Kidney (tissue), 14 donors: ENCODE data around the gene BMP4. TPM values are rescaled to one million over a fixed set of nuclear protein-coding genes. Genes with fewer than 3 reads are reported as not detected.

ENCODE experiments used
- DNase-seq, 5 donors: peaks; one replicate each; pipeline ENCODE4 v3.0.0-alpha.2; 2013 to 2020
- FAIRE-seq: peaks from 2 replicates; lab custom pipeline; 2012; peaks lifted over from hg19 to GRCh38; lab: Jason Lieb, UNC
- H3K27ac ChIP-seq, 2 donors: one replicate each; pipeline ENCODE4 v1.7.0; 2013; ENCODE audit warnings: low read depth in 2 of 2, low read length in 2 of 2, inconsistent platforms in 1 of 2
- H3K27me3 ChIP-seq: one replicate; pipeline ENCODE4 v1.7.1; 2013; ENCODE audit warnings: low read length, inconsistent platforms; ENCODE audit not compliant: control insufficient read depth, insufficient read depth
- H3K36me3 ChIP-seq, 3 donors: one replicate each; pipeline versions ENCODE4 v1.7.0 to v1.7.1; 2013; ENCODE audit warnings: low read length in 3 of 3, control low read depth in 1 of 3, inconsistent platforms in 1 of 3; ENCODE audit not compliant: insufficient read depth in 3 of 3, control insufficient read depth in 2 of 3
- H3K4me1 ChIP-seq, 3 donors: one replicate each; pipeline versions ENCODE4 v1.7.0 to v1.7.1; 2013; ENCODE audit warnings: low read length in 3 of 3, inconsistent platforms in 1 of 3, low read depth in 1 of 3; ENCODE audit not compliant: control insufficient read depth in 2 of 3, insufficient read depth in 2 of 3
- H3K4me3 ChIP-seq, 3 donors: one replicate each; pipeline versions ENCODE4 v1.7.0 to v1.8.1; 2013; ENCODE audit warnings: low read length in 3 of 3, control low read depth in 1 of 3, inconsistent platforms in 1 of 3
- H3K9ac ChIP-seq, 3 donors: one replicate each; pipeline versions ENCODE4 v1.7.0 to v1.7.1; 2013; ENCODE audit warnings: low read length in 3 of 3, control low read depth in 1 of 3, inconsistent platforms in 1 of 3
- H3K9me3 ChIP-seq, 3 donors: one replicate each; pipeline versions ENCODE4 v1.7.0 to v1.7.1; 2013; ENCODE audit warnings: low read length in 3 of 3, control low read depth in 1 of 3, inconsistent platforms in 1 of 3; ENCODE audit not compliant: control insufficient read depth in 2 of 3, insufficient read depth in 1 of 3
- intact Hi-C: fragments of 100-400 bp; cut with DNase I; formaldehyde crosslinking; loops from one replicate; pipeline ENCODE4 v1.11.1; 2022
- polyA plus RNA-seq: library from polyadenylated mRNA; stranded (reverse); fragments of 350-450 nt; fragmentation: Illumina TruSeq; extraction: RNeasy Lipid Tissue Mini Kit (QIAGEN cat#74804); gene quantifications from one replicate; pipeline ENCODE4 v1.2.3, GENCODE V29; 2014; ENCODE audit warnings: low read depth, low replicate concordance; ENCODE audit not compliant: insufficient read depth
- total RNA-seq: library from RNA; stranded (reverse); fragmentation: NEBNext Ultra II Directional; extraction: Animal tissue kit (Norgen Biotek cat#: 25700); gene quantifications from one replicate; pipeline ENCODE4 v1.2.1, GENCODE V29; 2021
- TF ChIP-seq, protein P1 (sequence below): IDR thresholded peaks from 3 replicates; pipeline ENCODE4 v1.5.1; 2012; ENCODE audit warnings: mild to moderate bottlenecking, moderate library complexity, borderline replicate concordance; ENCODE audit not compliant: insufficient read depth; ENCODE audit errors: extremely low read depth
- donor health status: control.
- donor health status: control.
- donor health status: control.
- donor health status: control.
- donor health status: control.
- donor health status: DM: yes; HTN: yes; CAD: no.
- donor health status: Normal renal cell carcinoma (clear cell type).

Gene BMP4
- total and polyA plus RNA-seq, 2 donors from 2014 or later = 9.9 to 11.2 TPM

DNA sequence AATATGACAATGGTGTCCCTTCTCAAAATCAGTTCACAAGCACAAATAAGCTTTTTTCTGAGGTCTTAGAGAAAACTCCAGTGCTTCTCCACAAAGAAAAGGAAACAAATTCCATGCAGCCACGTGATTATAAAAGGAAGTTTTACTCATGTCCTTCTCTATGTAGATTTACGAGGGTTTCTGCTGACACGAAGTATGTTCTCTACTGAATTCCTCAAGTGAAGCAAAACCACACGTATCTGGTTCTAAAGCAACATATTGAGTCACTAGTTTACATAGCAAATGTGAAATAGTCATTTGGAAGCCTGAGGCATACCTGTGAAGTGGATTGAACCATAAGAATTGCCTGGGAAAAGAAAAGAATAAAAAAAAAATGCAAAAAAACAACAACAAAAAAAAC lies 31.9 kb downstream of the BMP4 start:
- FAIRE-seq = no peak
- DNase-seq = peak in 2 of 5 donors; percentile 68 to 79
- TF ChIP-seq, protein P1, sequence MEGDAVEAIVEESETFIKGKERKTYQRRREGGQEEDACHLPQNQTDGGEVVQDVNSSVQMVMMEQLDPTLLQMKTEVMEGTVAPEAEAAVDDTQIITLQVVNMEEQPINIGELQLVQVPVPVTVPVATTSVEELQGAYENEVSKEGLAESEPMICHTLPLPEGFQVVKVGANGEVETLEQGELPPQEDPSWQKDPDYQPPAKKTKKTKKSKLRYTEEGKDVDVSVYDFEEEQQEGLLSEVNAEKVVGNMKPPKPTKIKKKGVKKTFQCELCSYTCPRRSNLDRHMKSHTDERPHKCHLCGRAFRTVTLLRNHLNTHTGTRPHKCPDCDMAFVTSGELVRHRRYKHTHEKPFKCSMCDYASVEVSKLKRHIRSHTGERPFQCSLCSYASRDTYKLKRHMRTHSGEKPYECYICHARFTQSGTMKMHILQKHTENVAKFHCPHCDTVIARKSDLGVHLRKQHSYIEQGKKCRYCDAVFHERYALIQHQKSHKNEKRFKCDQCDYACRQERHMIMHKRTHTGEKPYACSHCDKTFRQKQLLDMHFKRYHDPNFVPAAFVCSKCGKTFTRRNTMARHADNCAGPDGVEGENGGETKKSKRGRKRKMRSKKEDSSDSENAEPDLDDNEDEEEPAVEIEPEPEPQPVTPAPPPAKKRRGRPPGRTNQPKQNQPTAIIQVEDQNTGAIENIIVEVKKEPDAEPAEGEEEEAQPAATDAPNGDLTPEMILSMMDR = no peak

DNA sequence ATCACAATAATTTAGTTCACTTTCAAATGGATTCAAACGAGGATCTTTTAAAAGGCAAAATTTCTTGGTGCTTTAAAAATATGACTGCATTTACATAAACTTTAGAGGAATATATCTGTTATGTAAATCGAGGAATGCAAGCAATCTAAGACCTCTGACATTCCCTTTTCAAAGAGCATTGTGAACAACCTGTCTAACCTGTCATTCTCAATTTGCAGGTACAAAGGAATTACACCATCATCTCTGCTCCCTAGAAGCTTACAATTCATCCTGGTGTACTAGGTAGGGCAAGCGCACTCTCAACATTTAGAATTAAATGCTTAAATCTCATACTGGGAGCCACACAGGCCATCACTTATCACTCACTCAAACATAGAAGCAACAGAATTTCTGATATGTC lies 35.6 kb downstream of the BMP4 start:
- FAIRE-seq = no peak
- no peaks in the 10 kb centered on the region for H3K27me3 ChIP-seq
- no peaks in the 10 kb centered on the region for H3K9me3 ChIP-seq
- H3K4me3 ChIP-seq = no peak overlapping the region
- intact Hi-C loops = no loop called here
- DNase-seq = no peak
- H3K9ac ChIP-seq = no peak overlapping the region
- H3K27ac ChIP-seq = no peak overlapping the region
- H3K4me1 ChIP-seq = peaks cover 0 to 2% (median 0%) of the 10 kb centered on the region in 3 donors
- H3K36me3 ChIP-seq = no peaks in the 10 kb centered on the region
- TF ChIP-seq, protein P1 = no peak

More for the DNA sequence above, 31.9 kb downstream of the BMP4 start:
- Histone ChIP-seq H3K36me3 (no peaks in the 10 kb centered on the region), H3K4me1 (peaks cover 0 to 2% (median 0%) of the 10 kb centered on the region in 3 donors), H3K27me3 (no peaks in the 10 kb centered on the region), H3K9me3 (no peaks in the 10 kb centered on the region), H3K4me3 (no peak overlapping the region), H3K27ac (no peak overlapping the region), H3K9ac (no peak overlapping the region)
- intact Hi-C loops = no loop called here

DNA sequence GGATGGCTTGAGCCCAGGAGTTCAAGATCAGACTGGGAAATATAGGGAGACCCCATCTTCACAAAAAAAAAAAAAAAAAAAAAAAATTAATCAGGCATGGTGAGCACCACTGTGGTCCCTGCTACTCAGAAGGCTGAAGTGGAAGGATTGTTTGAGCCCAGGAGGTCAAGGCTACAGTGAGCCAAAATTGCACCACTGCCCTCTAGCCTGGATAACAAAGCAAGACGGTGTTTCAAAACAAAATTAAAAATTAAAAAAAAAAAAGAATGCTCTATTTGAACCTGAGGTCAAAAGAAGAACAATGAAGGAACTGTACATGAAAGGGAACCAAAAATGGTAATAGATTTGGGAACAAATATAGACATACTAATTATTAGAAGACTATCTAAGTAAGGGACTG lies 40.4 kb downstream of the BMP4 start:
- FAIRE-seq = no peak
- H3K9me3 ChIP-seq = no peaks in the 10 kb centered on the region
- no peak overlapping the region for H3K27ac ChIP-seq
- no peak overlapping the region for H3K4me3 ChIP-seq
- no peaks in the 10 kb centered on the region for H3K4me1 ChIP-seq
- no peaks in the 10 kb centered on the region for H3K36me3 ChIP-seq
- intact Hi-C loops = no loop called here
- H3K27me3 ChIP-seq = no peaks in the 10 kb centered on the region
- no peak for DNase-seq
- no peak overlapping the region for H3K9ac ChIP-seq
- TF ChIP-seq, protein P1 = no peak

DNA sequence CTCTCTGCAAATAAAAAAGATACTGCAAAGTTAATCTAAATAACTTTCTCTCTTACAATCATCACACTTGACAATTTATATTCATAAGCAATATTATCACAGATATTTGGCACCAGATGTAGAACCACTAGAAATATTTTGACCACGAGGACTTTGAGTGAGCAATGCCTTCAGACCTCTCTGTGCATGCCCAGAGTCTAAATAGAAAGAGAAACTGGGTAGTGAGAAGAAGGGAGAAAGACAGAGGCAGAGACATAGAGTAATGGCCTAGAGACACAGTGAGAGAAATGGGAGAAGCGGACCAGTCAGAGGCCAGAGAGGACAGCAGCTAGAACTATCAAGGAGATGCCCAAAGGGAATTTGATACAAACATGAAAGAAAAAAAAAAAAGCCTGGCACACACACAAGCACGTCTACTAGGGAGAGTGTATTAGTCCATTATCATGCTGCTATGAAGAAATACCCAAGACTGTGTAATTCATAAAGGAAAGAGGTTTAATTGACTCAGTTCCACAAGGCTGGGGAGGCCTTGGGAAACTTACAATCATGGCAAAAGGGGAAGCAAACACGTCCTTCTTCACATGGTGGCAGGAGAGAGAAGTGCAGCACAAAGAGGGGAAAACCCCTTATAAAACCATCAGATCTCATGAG lies 41.1 kb downstream of the BMP4 start:
- intact Hi-C loops = no loop called here
- Histone ChIP-seq H3K36me3 (no peaks in the 10 kb centered on the region), H3K9ac (no peak overlapping the region), H3K27ac (no peak overlapping the region), H3K4me1 (no peaks in the 10 kb centered on the region), H3K27me3 (no peaks in the 10 kb centered on the region), H3K4me3 (no peak overlapping the region), H3K9me3 (no peaks in the 10 kb centered on the region)
- FAIRE-seq = no peak
- TF ChIP-seq, protein P1 = no peak
- no peak for DNase-seq
